Right renal pelvis (tissue), 4 donors: ENCODE results near the gene ELOF1. TPM values are rescaled to one million over a fixed set of nuclear protein-coding genes. Genes with fewer than 3 reads are reported as not detected.
A peak's percentile ranks its signal among the peaks of the same experiment; 100 is the strongest.
"Not testable (repeated sequence)": the region's sequence is repeated elsewhere in the genome, so short reads cannot be mapped to it uniquely, and the experiment has no call there.

Source experiments
- DNase-seq, 4 donors: peaks; one replicate each; pipeline ENCODE4 v3.0.0-alpha.2; 2013; ENCODE audit warnings: low read depth in 4 of 4, low spot score in 3 of 4, missing footprints in 1 of 4
- polyA plus RNA-seq, 4 donors: library from polyadenylated mRNA; unstranded; fragments of 120-200 nt; gene quantifications; one replicate each; pipeline ENCODE4 v1.2.1, GENCODE V29; 2013; ENCODE audit not compliant: insufficient read length in 4 of 4

The ELOF1 gene
- polyA plus RNA-seq, 4 donors = 47.1 to 58.9 (median 50.0) TPM

DNA sequence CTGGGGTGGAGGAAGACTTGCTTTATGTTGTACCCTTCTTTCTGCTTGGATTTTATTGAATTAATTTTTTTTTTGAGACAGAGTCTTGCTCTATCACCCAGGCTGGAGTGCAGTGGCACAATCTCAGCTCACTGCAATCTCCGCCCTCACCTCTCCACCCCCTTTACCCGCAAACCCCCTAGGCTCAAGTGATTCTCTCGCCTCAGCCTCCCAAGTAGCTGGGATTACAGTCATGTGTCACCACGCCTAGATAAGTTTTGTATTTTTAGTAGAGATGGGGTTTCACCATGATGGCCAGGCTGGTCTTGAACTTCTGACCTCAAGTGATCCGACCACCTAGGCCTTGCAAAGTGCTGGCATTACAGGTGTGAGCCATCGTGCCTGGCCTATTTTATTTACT lies 14.3 kb upstream of the ELOF1 start:
- not testable (repeated sequence) for DNase-seq

DNA sequence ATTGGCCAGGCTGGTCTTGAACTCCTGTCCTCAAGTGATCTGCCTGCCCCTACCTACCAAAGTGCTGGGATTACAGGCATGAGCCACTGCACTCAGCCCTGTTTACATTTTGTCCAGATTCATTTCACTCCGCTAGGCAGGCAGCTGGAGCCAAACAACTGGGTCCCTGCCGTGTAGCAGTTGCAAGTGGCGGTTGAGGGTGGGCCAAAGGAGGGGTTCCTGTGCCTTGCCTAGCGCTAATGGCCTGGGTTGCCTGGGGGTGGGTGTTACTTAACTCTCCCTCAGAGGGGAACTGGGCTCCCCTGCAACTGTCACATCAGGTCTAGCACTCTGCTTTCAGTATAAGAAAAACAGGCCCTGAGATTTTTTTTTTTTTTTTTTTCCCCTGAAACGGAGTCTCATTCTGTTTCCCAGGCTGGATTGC lies 11.0 kb upstream of the ELOF1 start:
- no peak for DNase-seq

DNA sequence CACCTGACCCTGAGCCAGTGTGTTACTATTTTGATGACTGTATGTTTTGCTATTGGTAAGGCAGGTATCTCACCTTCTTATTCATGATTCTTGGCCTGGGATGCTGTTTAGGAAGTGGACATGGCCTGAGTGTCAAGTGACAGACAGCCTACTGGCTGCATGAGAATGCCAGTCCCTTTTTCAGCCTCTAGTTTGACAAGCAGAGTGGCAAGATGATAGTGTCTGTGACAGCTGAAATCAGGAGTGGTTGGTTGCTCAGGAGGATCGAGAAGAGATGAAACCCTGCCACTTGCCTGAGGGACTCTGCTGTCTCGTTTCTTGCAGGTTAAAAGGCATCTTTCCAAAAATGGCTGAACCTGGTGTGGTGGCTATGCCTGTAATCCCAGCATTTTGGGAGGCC lies 7.1 kb upstream of the ELOF1 start:
- no peak for DNase-seq

DNA sequence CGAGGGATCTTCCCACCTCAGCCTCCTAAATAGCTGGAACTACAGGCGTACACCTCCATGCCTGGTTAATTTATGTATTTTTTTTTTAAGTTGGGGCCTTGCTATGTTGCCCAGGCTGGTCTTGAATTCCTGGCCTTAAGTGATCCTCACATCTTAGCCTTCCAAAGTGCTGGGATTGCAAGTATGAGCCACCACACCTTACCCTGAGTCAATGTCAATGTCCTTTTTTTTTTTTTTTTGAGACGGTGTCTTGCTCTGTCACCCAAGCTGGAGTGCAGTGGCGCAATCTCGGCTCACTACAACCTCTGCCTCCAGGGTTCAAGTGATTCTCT lies 6.6 kb upstream of the ELOF1 start:
- DNase-seq = not testable (repeated sequence)

DNA sequence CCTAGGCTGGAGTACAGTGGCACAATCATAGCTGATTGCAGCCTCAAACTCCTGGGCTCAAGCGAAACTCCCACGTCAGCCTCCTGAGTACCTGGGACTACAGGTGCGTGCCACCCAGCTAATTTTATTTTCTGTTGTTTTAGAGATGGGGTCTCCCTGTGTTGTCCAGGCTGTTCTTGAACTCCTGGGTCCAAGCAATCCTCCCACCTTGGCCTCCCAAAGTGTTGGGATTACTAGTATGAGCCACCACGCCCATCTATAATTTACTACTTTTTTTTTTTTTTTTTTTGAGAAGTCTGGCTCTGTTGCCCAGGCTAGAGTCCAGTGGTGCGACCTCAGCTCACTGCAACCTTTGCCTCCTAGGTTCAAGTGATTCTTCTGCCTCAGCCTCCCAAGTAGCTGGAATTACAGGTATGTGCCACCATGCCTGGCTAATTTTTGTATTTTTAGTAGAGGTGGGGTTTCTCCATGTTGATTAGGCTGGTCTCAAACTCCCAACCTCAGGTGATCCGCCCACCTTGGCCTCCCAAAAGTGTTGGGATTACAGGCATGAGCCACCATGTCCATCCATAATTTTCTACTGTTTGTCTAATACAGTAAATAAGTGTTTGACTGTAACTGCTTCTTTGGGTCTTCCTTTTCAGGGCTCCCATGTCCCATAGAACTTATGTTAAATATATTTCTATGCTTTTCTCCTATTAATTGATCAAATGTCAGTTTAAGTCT lies 5.2 kb upstream of the ELOF1 start:
- DNase-seq = not testable (repeated sequence)

DNA sequence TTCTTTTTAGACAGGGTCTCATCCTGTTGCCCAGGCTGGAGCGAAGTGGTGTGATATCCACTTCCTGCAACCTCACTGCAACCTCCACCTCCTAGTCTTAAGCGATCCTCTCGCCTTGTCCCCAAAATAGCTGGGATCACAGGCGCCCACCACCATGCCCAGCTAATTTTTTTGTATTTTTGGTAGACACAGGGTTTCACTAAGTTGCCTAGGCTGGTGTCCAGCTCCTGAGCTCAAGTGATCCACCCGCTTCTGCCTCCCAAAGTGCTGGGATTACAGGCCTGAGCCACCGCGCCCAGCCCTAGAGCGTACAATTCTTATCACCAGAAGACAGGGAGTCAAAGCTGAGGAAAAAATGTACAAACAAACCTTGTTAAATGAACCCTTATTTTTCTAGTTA lies 4.5 kb upstream of the ELOF1 start:
- no peak for DNase-seq

DNA sequence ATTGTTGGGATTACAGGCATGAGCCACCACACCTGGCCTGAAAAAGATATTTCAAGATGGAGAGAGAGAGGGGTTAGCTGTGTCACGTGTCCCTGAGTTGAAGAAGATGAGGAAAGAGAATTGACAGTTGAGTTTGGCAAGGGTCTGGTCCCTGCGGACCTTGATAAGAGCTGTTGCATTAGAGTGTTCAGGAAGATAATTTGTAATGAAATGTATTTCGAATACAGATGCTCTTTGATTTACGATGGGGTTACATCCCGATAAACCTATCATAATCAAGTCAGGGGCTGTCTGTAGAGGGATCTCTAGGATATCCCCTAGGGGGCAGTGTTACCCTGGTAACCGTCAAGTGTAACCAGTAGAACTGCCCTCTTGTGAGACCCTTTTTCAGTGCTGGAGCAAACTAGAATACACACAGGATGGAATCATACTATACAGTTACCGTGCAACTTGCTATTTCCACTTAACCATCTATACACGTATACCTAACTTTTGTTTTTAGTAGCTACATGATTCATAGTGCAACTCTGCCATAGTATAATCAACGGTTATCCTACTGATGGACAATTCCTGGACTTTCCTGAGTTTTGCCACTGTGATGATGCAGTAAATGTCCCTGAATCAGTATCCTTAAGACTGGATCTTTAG lies 1.5 kb upstream of the ELOF1 start:
- DNase-seq = peak in 1 of 4 donors; percentile 54

DNA sequence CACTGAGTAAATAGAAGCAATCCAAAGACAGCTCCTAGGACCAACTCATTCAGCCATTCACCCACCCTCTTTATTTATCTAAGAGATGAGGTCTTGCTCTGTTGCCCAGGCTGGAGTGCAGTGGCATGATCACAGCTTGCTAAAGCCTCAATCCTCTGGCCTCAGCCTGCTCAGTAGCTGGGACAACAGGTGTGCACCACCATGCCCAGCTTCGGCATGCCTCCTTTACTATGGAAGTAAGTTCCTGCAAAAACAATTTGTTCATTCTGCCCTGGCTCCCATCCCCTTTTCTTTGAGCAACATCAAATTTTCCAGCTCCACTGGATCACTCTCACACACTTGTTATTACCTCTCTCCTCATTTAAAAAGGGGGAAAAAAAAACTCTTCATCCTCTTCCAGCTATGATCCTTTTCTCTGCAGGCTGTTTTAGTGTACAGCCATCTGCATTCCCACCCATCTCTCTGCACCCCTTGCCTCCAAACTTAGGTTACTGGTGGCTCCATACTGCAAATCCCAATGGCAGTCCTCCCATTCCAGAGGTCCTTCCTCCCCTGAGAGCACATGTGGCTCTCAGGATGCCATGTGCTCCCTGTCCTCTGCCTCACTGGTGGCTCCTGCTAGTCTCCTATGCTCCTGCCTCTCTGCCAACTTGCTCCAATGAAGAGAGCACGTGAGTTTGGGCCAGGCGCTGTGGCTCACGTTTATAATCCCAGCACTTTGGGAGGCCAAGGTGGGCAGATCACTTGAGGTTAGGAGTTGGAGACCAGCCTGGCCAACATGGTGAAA lies 2.2 kb downstream of the ELOF1 start:
- DNase-seq = no peak

DNA sequence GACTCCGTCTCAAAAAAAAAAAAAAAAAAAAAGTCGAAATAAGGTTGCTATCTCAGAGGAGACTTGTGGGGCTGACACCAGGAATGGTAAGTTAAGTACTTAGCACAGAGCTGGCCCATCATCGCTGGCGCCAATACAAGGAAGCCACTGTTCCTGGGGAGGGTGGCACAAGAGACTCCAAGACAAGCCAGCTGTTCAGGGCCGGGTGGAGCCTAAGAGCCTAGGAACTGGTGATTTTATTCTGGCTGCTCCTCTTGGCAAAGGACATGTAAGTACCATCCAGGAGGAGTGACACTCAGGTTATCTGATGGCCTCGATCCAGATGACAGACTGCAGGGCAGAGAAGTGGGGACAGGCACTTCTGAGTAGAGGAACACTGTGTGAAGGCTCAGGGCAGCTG lies 3.8 kb downstream of the ELOF1 start:
- no peak for DNase-seq

DNA sequence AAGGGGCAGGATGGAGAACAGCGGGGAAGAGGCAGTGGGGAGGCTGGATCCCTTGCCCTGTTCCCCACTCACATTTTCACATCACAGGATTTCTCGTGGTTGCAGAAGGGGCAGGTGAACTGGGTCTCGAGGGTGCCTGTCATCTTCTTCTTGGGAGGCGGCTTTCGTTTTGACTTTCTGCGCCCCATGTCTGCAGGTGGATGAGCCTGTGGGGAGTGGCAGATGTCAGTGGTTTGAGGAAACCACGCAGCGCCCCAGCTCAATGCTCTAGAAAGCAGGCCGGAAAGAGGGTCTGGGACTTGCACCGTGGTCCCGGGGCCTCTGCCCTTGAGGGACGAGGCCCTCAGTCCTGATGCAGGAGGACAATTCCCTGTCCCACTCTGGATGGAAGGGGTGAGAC lies 4.9 kb downstream of the ELOF1 start:
- DNase-seq = no peak

DNA sequence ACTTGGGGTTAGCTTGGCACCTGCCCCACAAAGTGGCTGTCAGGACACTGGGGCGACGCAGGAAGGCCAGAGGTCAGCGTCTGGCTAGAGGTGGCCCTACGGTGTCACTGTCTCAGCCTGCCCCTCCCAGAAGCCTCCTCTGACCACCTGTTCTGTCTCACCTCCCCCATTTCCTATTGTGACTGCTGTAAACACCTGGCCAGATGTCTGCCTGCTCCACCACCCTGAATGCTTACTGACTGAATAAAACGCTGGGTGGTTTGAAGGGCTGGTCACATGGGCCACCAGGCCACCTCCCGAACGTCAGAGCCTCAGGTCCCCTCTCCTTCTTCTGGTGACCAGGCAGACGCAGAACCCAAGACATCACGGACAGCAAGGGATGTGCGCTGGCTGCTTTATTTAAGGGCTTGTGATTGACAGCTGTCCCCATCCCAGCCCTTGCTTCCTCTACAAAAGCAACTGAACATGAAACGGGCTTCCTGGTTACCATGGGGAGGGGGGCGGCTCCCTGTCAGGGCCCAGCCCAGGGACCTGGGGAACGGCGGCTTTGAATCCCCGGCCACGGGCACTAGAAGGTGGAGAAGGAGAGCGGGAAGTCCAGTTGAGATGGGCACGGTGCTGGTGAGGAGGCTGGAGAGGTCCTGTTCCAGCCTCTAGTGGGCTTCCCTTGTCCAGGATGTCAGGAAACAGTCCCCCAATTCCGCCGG lies 6.2 kb downstream of the ELOF1 start:
- DNase-seq = no peak

DNA sequence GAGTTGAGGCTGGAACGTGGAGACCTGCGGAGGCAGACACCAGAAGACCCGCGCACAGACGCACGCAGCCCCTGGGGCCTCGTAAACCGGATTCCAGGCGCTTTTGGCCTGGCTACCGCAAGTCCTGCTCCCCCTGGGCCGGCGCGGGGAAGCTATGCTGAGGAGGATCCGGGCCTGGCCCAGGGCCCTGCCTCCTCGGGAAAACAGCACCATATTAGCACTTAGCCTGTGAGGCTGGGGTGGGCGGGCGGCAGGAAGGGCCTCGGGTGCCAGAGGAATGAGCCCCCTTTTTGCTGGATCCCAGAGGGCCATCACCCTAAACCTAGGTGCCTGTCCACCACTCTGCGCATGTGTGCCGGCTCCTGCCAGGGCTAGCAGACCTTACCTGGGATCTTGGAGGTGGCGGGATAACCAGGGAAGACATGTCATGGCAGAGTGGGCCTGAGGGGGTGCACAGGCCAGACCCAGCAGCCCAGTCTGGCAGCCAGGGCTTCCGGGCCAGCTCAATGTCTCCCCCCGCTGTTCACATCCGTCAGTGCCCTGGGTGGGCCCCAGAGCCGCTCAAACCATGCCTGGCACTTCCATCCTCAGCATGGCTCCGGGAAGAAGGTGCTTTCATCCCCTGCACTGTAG lies 7.3 kb downstream of the ELOF1 start:
- no peak for DNase-seq

DNA sequence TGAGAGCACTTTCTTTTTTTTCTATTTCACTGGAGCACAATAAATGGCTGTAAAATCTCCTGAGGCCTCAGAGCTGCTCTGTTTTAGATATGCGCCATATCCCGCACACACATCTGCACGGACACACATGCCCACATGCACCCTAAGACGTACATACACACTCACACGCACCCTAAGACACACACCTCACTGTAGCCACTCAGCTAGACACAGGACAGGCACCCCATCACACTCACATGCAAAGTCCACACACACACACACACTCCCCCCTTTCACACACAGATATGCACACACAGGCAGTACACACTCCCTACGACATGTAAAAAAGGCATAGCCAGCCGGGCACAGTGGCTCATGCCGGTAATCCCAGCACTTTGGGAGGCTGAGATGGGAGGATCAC lies 8.8 kb downstream of the ELOF1 start:
- no peak for DNase-seq

DNA sequence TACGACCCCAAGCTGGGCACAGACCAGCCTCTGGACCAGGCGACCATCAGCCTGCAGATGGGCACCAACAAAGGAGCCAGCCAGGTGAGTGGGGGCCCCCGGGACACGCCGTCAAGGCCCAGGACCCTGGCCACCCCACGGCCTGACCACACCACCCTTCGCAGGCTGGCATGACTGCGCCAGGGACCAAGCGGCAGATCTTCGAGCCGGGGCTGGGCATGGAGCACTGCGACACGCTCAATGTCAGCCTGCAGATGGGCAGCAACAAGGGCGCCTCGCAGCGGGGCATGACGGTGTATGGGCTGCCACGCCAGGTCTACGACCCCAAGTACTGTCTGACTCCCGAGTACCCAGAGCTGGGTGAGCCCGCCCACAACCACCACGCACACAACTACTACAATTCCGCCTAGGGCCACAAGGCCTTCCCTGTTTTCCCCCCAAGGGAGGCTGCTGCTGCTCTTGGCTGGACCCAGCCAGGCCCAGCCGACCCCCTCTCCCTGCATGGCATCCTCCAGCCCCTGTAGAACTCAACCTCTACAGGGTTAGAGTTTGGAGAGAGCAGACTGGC lies 9.6 kb downstream of the ELOF1 start:
- no peak for DNase-seq

DNA sequence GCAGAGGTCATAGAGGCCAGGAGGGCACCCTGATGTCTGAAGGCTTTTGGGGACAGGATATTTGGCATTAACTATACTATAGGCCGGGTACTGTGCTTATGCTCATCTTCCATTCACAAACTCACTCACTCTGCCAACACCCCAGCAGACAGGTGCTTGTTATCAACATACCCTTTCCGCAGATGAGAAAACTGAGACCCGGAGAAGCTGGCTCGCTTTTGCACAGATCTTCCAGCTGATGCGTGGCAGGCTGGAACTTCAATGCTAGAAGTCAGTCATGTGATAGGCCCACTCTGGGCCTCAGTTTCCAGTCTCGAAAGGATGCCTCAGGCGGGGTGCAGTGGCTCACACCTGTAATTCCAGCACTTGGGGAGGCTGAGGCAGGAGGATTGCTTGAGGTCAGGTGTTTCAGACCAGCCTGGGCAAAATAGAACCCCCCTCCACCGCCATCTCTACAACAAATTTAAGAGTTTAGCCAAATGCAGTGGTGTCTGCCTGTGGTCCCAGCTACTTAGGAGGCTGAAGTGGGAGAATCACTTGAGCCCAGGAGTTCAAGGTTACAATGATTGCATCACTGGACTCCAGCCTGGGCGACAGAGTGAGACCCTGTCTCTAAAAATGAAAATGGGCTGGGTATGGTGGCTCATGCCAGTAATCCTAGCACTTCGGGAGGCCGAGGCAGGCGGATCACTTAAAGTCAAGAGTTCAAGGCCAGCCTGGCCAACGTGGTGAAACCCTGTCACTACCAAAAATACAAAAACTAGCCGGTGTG lies 10.9 kb downstream of the ELOF1 start:
- no peak for DNase-seq

DNA sequence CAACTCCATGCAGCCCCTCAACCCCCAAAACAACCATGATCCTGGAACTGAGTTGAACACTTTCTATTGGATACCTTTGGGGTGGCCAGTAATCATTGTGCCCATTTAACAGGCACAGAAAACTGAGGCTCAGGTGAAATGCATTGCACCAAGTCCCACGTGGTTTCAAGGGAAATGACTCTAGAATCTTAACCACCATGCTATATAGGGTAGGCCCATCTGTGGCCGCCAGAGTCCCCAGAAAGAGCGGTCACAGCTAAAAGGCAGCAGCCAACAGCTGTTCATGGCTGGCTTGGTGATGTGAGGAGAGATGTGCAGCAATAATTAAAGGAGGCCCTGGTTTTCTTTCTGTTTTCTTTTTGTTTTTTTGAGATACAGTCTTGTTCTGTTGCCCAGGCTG lies 17.8 kb downstream of the ELOF1 start:
- no peak for DNase-seq

DNA sequence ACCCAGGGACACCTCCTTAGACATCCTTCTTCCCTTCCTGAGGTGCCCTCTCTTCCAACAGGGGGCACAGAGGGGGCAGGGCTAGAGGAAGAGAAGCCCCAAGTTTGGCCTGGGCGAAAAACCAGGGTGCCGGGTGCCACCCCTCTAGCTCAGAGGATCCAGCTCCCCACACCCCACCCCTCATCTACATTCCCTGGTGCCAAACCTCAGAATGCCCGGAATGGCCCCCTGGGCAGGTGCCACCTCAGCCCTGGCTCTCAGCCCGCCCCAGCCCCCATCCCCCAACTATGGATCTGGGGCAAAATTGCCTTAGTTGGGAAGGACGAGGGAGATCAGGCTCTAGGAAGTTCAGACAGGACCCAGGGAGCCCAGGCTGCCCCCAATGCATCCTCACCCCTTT lies 18.4 kb downstream of the ELOF1 start:
- DNase-seq = no peak

DNA sequence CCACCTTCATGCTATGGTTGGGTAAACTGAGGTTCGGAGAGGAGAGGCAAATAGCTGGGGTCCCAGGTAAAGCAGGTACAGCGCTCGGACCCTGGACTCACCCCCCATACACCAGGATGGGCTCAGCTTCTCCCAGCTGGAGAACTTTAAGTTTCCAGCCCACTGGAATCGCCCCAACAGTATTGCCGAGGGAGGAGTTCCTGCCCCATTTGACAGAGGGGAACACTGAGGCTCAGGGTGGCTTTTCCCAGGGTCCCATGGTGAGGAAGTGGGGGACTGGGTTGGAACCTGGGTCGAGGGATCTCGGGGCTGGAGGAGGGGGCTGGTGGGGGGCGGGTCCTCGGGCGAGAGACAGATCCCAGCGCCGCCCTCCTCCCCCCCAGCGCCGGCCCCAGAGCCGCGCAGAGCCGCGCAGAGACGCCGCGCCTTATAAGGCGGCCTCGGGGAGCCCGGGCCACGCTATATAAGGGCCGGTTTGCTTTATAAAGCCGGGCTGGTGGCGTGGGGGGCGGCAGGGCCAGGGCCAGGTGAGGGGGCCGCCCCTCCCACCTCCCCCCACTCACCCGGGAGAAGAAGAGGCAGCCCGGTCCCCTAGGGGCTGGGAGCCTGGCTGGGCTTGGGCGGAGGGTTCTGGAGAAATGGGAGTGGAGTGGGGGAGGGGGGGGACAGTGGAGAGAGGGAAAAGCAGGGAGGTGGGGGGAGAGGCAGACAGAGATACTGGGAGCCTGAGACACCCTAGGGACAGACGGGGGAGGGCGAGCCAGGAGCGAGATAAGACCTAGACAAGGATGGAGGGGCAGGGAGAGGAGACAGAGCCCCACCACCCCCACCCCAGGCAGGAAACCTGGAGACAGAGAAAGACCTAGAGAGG lies 19.3 kb downstream of the ELOF1 start:
- no peak for DNase-seq
